SIG-M5 (cell line): Measurements from ENCODE around the gene TNP2.
"Not testable (repeated sequence)": the region's sequence is repeated elsewhere in the genome, so short reads cannot be mapped to it uniquely, and the experiment has no call there.

ENCODE experiments used
- DNase-seq: peaks from one replicate; lab custom pipeline; 2025; lab: John Stamatoyannopoulos, UW

The TNP2 gene

GRCh38 chr16:11239644-11240632, 29.2 kb downstream of the TNP2 start:
- no peak for DNase-seq

GRCh38 chr16:11238272-11239202, 30.6 kb downstream of the TNP2 start:
- no peak for DNase-seq

- DNase-seq, result no peak
These were observed 32.5 kb downstream of the TNP2 start for GRCh38 chr16:11236461-11237254.

GRCh38 chr16:11235703-11235991, 33.5 kb downstream of the TNP2 start:
- no peak for DNase-seq

GRCh38 chr16:11234884-11235702, 34.0 kb downstream of the TNP2 start:
- no peak for DNase-seq

- no peak for DNase-seq
These were observed 35.3 kb downstream of the TNP2 start for GRCh38 chr16:11233727-11234376.

- no peak for DNase-seq
These were observed 36.0 kb downstream of the TNP2 start for GRCh38 chr16:11232852-11233726.

- no peak for DNase-seq
These were observed 36.7 kb downstream of the TNP2 start for GRCh38 chr16:11232302-11232851.

- no peak for DNase-seq
These were observed 37.7 kb downstream of the TNP2 start for GRCh38 chr16:11231367-11231970.

- no peak for DNase-seq
These were observed 39.2 kb downstream of the TNP2 start for GRCh38 chr16:11229906-11230305.

- DNase-seq, result no peak
These were observed 39.7 kb downstream of the TNP2 start for GRCh38 chr16:11229432-11229831.

- DNase-seq, result no peak
These were observed 43.2 kb downstream of the TNP2 start for GRCh38 chr16:11225677-11226549.

- no peak for DNase-seq
These were observed 44.0 kb downstream of the TNP2 start for GRCh38 chr16:11224894-11225676.

GRCh38 chr16:11224096-11224893, 44.8 kb downstream of the TNP2 start:
- no peak for DNase-seq

- not testable (repeated sequence) for DNase-seq
These were observed 48.6 kb downstream of the TNP2 start for GRCh38 chr16:11220507-11220906.

GRCh38 chr16:11219178-11219577, 49.9 kb downstream of the TNP2 start:
- no peak for DNase-seq
